ENCODE measurements around the gene SLX9. TPM values are rescaled to one million over a fixed set of nuclear protein-coding genes. Genes with fewer than 3 reads are reported as not detected.

Gene SLX9
- total RNA-seq, 1 experiment from 2014 or later: 80.1 TPM

GRCh38 chr21:45010860-45011259 lies 71.0 kb downstream of the SLX9 start:
- H3K9ac ChIP-seq (ENCODE audit: low read length): no peak overlapping the region
- no peaks in the 10 kb centered on the region for H3K36me3 ChIP-seq (ENCODE audit: low read depth, low read length)
- H3K27me3 ChIP-seq (ENCODE audit: low read length): no peaks in the 10 kb centered on the region
- no peaks in the 10 kb centered on the region for H3F3A ChIP-seq (ENCODE audit: low read length, unreplicated experiment)
- ChIA-PET POLR2A (ENCODE audit: unreplicated experiment) (interaction anchor here (0.7 kb wide), 1 partner anchor 60 kb away, joined by 5 read pairs; no protein-coding TSS in a partner anchor), CTCF (no interaction called here)
- H3K4me3 ChIP-seq (ENCODE audit: low read length): no peak overlapping the region
- DNase-seq: no peak
- no peaks in the 10 kb centered on the region for H3K9me2 ChIP-seq (replicated peaks; ENCODE audit: low read length)
- peaks cover 24% of the 10 kb centered on the region for H3K4me1 ChIP-seq (ENCODE audit: insufficient read depth, low read length)
- intact Hi-C loops (cut with micrococcal nuclease): loop anchor here (5.0 kb wide), 1 partner anchor 116 kb away; no protein-coding TSS in a partner anchor
- no TSS peak for BruUV-seq (replicated peaks)
- TF ChIP-seq CTCF (conservative IDR thresholded peaks at IDR 0.05; ENCODE audit: low read depth, low read length) (no peak), EZH2 (IDR thresholded peaks at IDR 0.05; ENCODE audit: low read length, unreplicated experiment) (no peak), EZH2phosphoT487 (IDR thresholded peaks at IDR 0.05; ENCODE audit: borderline replicate concordance, low read length) (no peak)
- H3K79me2 ChIP-seq (ENCODE audit: low read length): no peaks in the 10 kb centered on the region
- ATAC-seq: no peak
- H2AFZ ChIP-seq (ENCODE audit: low read length): no peak overlapping the region
- 0 out of 2 replicates have a peak, but pooled peaks cover under 1% of the 10 kb centered on the region for H3K9me3 ChIP-seq (ENCODE audit: low read length)
- H3K4me2 ChIP-seq (ENCODE audit: low read length): no peak overlapping the region
- H3K27ac ChIP-seq (ENCODE audit: low read length): no peak overlapping the region
- H4K20me1 ChIP-seq (ENCODE audit: low read length): no peaks in the 10 kb centered on the region

- Histone ChIP-seq H3K79me2 (ENCODE audit: low read length) (no peaks in the 10 kb centered on the region), H2AFZ (ENCODE audit: low read length) (no peak overlapping the region), H3K36me3 (ENCODE audit: low read depth, low read length) (no peaks in the 10 kb centered on the region), H3K4me2 (ENCODE audit: low read length) (peak overlapping the region; percentile 83), H3K9me3 (ENCODE audit: low read length) (no peaks in the 10 kb centered on the region), H4K20me1 (ENCODE audit: low read length) (no peaks in the 10 kb centered on the region), H3K9ac (ENCODE audit: low read length) (peak overlapping the region; percentile 54; the same call in 1 of the 2 replicates), H3K4me1 (ENCODE audit: insufficient read depth, low read length) (peaks cover 24% of the 10 kb centered on the region), H3K27ac (ENCODE audit: low read length) (peak overlapping the region; percentile 85; the same call in 1 of the 2 replicates), H3K27me3 (ENCODE audit: low read length) (no peaks in the 10 kb centered on the region), H3K4me3 (ENCODE audit: low read length) (no peak overlapping the region), H3K9me2 (replicated peaks; ENCODE audit: low read length) (no peaks in the 10 kb centered on the region), H3F3A (ENCODE audit: low read length, unreplicated experiment) (no peaks in the 10 kb centered on the region)
- BruUV-seq (replicated peaks): no TSS peak
- POLR2A ChIA-PET (ENCODE audit: unreplicated experiment): no interaction called here
- no peak for TF ChIP-seq CTCF (conservative IDR thresholded peaks at IDR 0.05; ENCODE audit: low read depth, low read length)
- intact Hi-C loops (cut with micrococcal nuclease): loop anchor here (5.0 kb wide), 1 partner anchor 116 kb away; no protein-coding TSS in a partner anchor
- CTCF ChIA-PET: interaction anchor here (0.9 to 2.1 kb wide), 4 partner anchors 20 to 119 kb away, joined by 4 to 15 read pairs (median 8); no protein-coding TSS in a partner anchor
- no peak for DNase-seq
- no peak for ATAC-seq
Observed at GRCh38 chr21:45011426-45011825, 71.6 kb downstream of the SLX9 start.

GRCh38 chr21:45011911-45012661 lies 72.3 kb downstream of the SLX9 start:
- ATAC-seq (peak; percentile 94), DNase-seq (peak; percentile 99)
- Histone ChIP-seq H3K4me3 (ENCODE audit: low read length) (peak overlapping the region; percentile 57), H3K9ac (ENCODE audit: low read length) (peak overlapping the region; percentile 54), H3K27me3 (ENCODE audit: low read length) (no peaks in the 10 kb centered on the region), H4K20me1 (ENCODE audit: low read length) (no peaks in the 10 kb centered on the region), H3K27ac (ENCODE audit: low read length) (peak overlapping the region; percentile 85), H3F3A (ENCODE audit: low read length, unreplicated experiment) (no peaks in the 10 kb centered on the region), H3K36me3 (ENCODE audit: low read depth, low read length) (no peaks in the 10 kb centered on the region), H3K9me2 (replicated peaks; ENCODE audit: low read length) (no peaks in the 10 kb centered on the region), H2AFZ (ENCODE audit: low read length) (peak overlapping the region; percentile 68), H3K9me3 (ENCODE audit: low read length) (no peaks in the 10 kb centered on the region), H3K4me1 (ENCODE audit: insufficient read depth, low read length) (peaks cover 25% of the 10 kb centered on the region), H3K4me2 (ENCODE audit: low read length) (peak overlapping the region; percentile 83), H3K79me2 (ENCODE audit: low read length) (no peaks in the 10 kb centered on the region)
- TF ChIP-seq EZH2 (IDR thresholded peaks at IDR 0.05; ENCODE audit: low read length, unreplicated experiment) (no peak), EZH2phosphoT487 (IDR thresholded peaks at IDR 0.05; ENCODE audit: borderline replicate concordance, low read length) (no peak), CTCF (conservative IDR thresholded peaks at IDR 0.05; ENCODE audit: low read depth, low read length) (no peak)
- POLR2A ChIA-PET (ENCODE audit: unreplicated experiment): interaction anchor here (0.5 to 1.2 kb wide), 3 partner anchors 31 to 1055 kb away, joined by 3 to 5 read pairs (median 3); no protein-coding TSS in a partner anchor
- CTCF ChIA-PET: interaction anchor here (0.6 to 2.1 kb wide), 7 partner anchors 20 to 316 kb away, joined by 3 to 15 read pairs (median 5); no protein-coding TSS in a partner anchor
- intact Hi-C loops (cut with micrococcal nuclease): loop anchor here (1.0 to 5.0 kb wide), 3 partner anchors 11 to 115 kb away; partner anchors contain the start of gene ADARB1
- BruUV-seq (replicated peaks): TSS peak; percentile 82
